Activated naive CD4-positive, alpha-beta T cell treated with anti-CD3 and anti-CD28 coated beads, Interleukin-2, amount 50 U/mL, for 24 hours (primary cell): ENCODE results near the gene CLMN.

ENCODE experiments used
- H3K27ac Mint-ChIP-seq: one replicate; pipeline ENCODE4 v1.8.0; 2021; ENCODE audit warnings: mild to moderate bottlenecking, mixed read lengths
- H3K27me3 Mint-ChIP-seq: one replicate; pipeline ENCODE4 v1.8.0; 2021; ENCODE audit warnings: mixed read lengths
- H3K36me3 Mint-ChIP-seq: one replicate; pipeline ENCODE4 v1.8.0; 2021; ENCODE audit warnings: mixed read lengths
- H3K4me1 Mint-ChIP-seq: one replicate; pipeline ENCODE4 v1.8.0; 2021; ENCODE audit warnings: mixed read lengths
- H3K4me3 Mint-ChIP-seq: one replicate; pipeline ENCODE4 v1.8.0; 2021; ENCODE audit warnings: mild to moderate bottlenecking, mixed read lengths
- H3K9me3 Mint-ChIP-seq: one replicate; pipeline ENCODE4 v1.8.0; 2021; ENCODE audit warnings: mixed read lengths

Gene CLMN

DNA sequence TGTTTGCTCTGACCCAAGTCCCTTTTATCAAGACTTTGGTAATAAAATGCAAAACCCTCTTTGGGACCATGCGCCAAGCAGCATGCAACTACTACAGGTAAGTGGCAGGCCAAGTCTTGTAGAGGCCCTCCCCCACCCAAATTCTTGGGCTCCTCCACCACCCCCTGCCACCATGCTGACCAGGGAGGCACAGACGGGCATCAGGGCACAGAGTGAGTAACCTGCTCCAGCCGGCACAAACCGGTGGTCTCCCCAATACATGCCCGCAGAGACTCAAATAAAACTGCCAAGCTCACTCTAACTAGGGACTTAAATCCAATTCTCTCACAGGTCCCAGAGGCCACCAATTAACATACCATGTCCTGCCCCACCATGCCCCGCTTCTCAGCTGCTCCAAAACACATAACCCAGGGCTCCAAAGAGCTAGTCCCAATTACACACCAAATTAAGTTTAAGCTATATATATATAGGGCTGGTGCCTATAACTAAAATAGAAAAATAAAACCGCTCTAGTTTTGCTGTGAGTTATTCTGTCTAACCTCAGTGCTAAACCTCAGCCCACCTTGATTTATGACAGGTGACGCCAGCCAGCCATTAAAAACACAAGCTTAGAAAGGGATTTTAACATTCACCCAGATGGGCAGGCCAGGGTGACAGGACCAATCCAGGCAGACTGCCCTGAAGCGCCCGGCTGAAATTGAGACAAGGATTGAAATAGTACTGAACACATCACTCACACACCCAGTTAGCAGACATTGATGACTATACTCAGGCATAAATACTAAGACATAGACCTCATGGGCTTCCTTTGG, 81.0 kb downstream of the CLMN start:
- Mint-ChIP-seq H3K4me1 (no peaks in the 10 kb centered on the region), H3K4me3 (no peak overlapping the region), H3K36me3 (no peaks in the 10 kb centered on the region), H3K27ac (no peak overlapping the region), H3K27me3 (peaks cover 3% of the 10 kb centered on the region), H3K9me3 (no peaks in the 10 kb centered on the region)

DNA sequence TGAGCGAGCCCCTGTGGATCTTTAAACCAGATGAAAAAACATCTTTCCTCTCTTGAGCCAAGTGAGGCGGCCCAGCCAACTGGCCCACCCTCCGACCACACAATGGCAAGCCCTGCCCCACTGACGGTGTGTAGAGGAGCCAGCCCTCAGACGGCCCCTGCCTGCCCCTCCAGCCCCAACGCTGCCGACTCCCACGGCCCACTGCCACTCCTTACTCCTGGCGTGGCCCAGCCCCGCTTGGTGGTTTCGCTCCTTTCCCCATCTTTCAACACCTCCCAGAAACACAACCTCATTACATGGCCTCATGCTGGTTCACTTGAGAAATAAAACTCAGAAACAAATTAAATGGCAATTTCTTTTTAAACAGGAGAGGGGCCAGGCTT, 81.8 kb downstream of the CLMN start:
- H3K27me3 Mint-ChIP-seq: peaks cover 3% of the 10 kb centered on the region
- no peaks in the 10 kb centered on the region for H3K4me1 Mint-ChIP-seq
- H3K36me3 Mint-ChIP-seq: no peaks in the 10 kb centered on the region
- no peaks in the 10 kb centered on the region for H3K9me3 Mint-ChIP-seq
- no peak overlapping the region for H3K4me3 Mint-ChIP-seq
- no peak overlapping the region for H3K27ac Mint-ChIP-seq

DNA sequence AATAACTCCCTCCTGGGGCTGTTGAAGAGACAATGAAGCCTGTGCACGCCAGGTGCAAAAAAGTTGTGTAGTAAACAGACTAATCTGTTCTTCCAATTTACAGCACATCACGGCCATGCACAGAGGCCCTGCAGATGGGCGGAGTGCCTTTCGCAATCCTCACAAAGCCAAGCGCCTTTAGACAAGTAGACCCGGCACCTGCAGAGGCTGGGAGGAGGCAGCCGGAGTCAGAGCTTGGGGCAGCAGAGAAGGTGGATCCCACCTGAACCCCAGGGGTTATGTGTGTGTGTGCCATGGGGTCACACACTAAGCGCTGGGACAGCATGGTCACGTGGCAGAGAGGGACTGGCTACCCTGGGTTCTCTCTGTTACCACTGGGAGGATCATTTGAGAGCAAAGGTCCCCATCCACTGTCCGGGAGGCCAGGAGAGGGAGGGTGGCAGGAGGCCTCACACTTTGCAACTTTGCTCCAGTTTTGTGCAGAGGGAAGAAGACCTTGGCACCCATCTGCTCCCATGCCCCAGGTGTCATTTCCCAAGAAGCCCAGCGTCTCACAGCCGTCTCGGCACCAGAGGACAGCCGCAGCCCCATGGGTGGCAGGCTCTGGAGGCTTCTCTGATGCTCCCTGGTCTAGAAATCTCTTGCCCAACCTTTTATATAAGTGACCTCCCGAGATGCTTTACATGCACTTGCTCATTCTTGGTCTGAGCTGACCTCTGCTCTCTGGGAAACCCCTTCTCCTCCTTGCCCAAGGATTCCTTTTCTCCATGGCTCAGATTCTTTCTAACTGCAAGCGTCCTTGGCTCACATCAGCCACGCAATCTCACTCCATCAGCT, 82.4 kb downstream of the CLMN start:
- no peaks in the 10 kb centered on the region for H3K9me3 Mint-ChIP-seq
- no peaks in the 10 kb centered on the region for H3K4me1 Mint-ChIP-seq
- H3K4me3 Mint-ChIP-seq: no peak overlapping the region
- H3K27ac Mint-ChIP-seq: no peak overlapping the region
- H3K36me3 Mint-ChIP-seq: no peaks in the 10 kb centered on the region
- peaks cover 3% of the 10 kb centered on the region for H3K27me3 Mint-ChIP-seq

DNA sequence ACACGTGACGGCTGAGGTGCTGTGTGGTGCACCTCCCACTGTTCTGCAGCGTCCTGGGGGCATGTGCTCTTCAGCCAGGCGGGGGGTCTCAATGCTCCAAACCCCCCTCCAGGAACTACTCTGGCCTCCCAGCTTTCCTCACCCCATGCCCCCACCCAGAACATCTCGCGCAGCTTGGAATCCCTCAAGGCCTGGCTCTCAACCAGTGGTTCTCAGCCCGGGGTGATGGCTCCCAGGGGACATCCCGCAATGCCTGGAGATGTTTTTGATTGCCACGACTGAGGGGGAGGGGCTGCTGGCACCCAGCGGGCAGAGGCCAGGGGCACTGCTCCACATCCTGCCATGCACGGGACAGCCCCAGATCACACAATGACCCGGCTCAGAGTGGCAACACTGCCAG, 83.5 kb downstream of the CLMN start:
- H3K27ac Mint-ChIP-seq: no peak overlapping the region
- no peak overlapping the region for H3K4me3 Mint-ChIP-seq
- H3K36me3 Mint-ChIP-seq: no peaks in the 10 kb centered on the region
- H3K27me3 Mint-ChIP-seq: peaks cover 3% of the 10 kb centered on the region
- no peaks in the 10 kb centered on the region for H3K9me3 Mint-ChIP-seq
- H3K4me1 Mint-ChIP-seq: no peaks in the 10 kb centered on the region

DNA sequence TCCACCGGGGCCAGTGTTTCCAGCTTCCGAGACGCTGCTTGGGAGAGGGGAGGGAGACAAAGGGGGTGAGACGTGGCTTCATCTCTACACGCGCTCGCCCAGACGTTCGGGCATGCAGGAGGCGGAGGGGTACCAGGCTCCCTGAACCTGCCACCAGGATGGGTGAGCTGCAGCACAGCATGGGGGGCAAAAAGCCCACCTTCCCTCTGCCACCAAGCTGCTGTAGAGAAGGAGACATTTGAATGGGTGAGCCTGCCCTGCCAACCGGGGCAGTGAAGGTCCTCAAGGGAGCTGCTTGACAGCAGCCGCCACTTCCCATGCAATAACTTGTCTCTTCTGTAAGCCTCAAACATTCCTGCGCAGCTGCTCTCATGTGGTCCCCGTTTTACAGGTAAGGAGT, 83.9 kb downstream of the CLMN start:
- peaks cover 3% of the 10 kb centered on the region for H3K27me3 Mint-ChIP-seq
- no peaks in the 10 kb centered on the region for H3K4me1 Mint-ChIP-seq

DNA sequence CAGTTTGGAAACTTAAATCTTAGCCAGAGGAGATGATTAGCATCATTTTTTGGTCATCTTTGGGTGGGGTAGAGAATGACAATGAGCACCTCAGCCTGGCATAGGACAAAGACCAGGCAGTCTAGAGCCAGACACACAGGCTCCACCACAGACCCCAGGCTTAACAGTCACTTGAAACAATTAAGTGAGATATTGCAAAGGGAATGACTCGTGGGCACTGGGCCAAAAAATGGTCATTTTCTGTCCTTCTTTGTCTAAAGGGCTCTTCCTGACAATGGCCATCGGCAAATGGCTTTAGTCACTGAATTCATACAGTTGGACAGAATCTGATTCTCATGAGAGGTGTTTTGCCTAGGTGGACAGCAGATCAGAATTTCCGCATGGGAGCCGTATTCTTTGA, 84.4 kb downstream of the CLMN start:
- Mint-ChIP-seq H3K27ac (no peak overlapping the region), H3K4me3 (no peak overlapping the region), H3K4me1 (no peaks in the 10 kb centered on the region), H3K36me3 (no peaks in the 10 kb centered on the region), H3K27me3 (peaks cover 3% of the 10 kb centered on the region), H3K9me3 (no peaks in the 10 kb centered on the region)

More for the DNA sequence above, 83.9 kb downstream of the CLMN start:
- H3K9me3 Mint-ChIP-seq: no peaks in the 10 kb centered on the region
- H3K27ac Mint-ChIP-seq: no peak overlapping the region
- H3K36me3 Mint-ChIP-seq: no peaks in the 10 kb centered on the region
- no peak overlapping the region for H3K4me3 Mint-ChIP-seq

DNA sequence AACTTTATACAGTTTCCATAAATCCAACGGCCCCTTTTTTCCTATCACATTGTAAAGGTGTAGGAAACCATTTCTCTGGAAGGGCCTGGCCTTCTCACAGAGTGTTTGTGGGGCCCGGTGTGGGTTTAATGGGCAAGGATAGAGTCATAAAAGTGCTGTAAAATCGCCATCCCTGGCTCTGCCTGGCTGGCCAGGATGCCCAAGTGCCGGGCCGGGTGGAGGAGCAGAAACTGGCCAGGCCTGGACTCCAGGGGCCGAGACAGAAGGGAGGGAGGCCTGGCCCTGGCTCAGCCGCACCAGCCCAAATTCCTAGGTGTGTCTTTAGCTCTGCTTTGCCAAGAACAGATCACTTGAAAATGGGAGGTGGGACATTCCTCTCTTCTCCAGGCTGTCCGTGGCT, 85.3 kb downstream of the CLMN start:
- Mint-ChIP-seq H3K36me3 (no peaks in the 10 kb centered on the region), H3K27me3 (peaks cover 3% of the 10 kb centered on the region), H3K27ac (no peak overlapping the region), H3K9me3 (no peaks in the 10 kb centered on the region), H3K4me1 (no peaks in the 10 kb centered on the region), H3K4me3 (no peak overlapping the region)

DNA sequence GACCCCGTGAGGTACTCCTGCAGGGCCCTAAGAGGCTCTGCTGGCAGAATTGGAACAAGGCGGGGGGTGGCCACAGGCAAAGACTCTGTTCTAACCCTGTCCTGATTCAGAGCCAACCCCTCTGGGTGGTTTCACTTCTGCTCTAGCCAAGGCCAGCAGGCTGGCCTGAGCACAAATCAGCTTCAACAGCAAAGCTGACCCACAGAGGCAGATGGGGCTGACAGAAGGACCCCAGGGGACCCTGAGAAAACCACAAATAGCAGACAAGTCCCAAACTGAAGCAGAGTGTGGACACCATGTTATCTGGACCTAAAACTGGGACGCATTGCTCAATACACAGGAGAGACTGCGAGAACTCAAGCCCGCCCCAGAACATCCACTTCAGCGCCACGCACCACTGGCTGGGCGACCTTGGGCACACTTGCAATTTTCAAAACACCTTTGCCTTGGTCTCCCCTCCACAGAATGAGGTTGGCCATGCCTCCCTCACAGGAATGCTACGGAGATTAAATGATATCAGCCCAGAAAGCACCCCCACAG, 85.9 kb downstream of the CLMN start:
- Mint-ChIP-seq H3K27me3 (peaks cover 3% of the 10 kb centered on the region), H3K36me3 (no peaks in the 10 kb centered on the region), H3K4me3 (no peak overlapping the region), H3K27ac (no peak overlapping the region), H3K4me1 (no peaks in the 10 kb centered on the region), H3K9me3 (no peaks in the 10 kb centered on the region)

DNA sequence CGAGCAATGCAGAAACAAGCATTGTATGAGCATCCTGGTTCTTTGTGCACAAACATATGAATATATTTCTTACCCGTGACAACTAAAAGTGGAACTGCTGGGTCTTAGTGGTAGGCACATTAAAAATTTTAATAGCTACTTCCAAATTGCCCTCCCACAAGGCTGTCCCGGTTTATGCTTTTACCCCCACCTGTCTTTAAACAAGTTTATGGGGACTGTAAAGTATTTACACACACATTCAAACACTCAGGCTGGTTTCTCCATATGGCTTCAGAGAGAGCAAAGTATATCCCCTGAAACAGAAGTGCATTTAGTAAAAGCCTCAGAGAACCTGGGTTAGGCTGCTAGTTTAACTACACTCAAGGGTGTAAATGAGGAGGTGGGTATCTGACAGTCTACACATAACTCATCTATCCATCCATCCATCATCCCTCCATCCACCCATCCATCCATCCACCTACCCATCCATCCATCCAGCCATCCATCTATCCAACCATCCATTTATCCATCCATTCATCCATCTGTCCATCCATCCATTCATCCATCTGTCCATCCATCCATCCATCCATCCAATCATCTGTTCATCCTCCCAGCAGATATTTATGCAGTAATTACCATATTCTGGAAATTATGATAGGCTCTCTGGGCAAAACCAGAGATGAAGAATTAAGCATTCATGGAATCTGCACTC, 86.7 kb downstream of the CLMN start:
- no peaks in the 10 kb centered on the region for H3K9me3 Mint-ChIP-seq
- H3K4me3 Mint-ChIP-seq: no peak overlapping the region
- no peaks in the 10 kb centered on the region for H3K36me3 Mint-ChIP-seq
- H3K4me1 Mint-ChIP-seq: no peaks in the 10 kb centered on the region
- H3K27ac Mint-ChIP-seq: no peak overlapping the region
- peaks cover 2% of the 10 kb centered on the region for H3K27me3 Mint-ChIP-seq

DNA sequence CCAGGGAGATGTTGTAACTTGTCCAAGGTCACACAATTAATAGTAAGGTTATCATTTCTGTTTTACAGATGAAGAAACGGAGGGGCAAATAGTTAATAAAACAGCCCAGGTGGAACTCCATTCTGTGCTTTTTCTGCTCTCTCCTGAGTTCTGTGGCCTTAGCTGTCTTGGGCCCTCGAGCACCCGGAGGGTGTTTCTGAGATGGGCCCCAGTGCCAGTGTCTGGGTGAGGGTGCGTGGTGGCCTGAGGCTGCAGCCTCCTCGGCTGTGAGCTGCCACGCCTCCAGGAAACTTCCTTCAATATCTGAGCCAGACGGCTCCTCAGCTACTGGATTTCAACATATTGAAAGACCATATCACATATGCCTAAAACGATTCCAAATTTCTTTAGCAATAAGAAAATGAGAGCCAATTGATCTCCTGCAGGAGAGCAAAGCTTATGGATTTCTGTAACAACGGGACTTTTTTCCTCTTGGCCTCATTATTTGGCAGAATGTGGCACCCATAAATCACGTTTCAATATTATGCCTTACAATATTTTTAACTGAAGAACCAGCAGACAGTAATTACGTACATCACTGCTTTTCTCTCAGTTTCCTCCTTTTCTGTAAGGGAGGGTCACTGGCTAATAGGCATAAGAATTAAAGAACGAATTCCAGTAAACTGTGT, 87.6 kb downstream of the CLMN start:
- Mint-ChIP-seq H3K27me3 (no peaks in the 10 kb centered on the region), H3K36me3 (no peaks in the 10 kb centered on the region), H3K4me3 (no peak overlapping the region), H3K9me3 (no peaks in the 10 kb centered on the region), H3K4me1 (no peaks in the 10 kb centered on the region), H3K27ac (no peak overlapping the region)

DNA sequence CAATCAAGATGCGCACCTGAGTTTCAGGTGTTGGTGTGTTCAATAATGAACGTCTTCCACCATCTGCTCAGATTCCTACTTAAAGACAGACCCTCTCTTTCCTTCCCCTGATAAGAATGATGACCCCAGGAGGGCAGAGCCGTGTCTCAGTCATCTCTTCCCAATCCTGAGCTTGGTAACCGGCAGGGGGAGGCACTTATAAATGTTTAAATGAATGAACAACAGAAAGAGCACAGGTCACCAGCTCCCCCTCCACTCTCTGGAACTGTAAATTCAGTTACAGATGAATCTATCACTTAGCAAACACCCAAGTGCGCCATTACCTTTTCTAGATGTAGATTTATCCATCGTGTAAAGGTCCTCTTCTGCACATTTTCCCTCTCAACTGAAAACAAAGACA, 90.0 kb downstream of the CLMN start:
- H3K36me3 Mint-ChIP-seq: no peaks in the 10 kb centered on the region
- no peaks in the 10 kb centered on the region for H3K9me3 Mint-ChIP-seq
- no peak overlapping the region for H3K4me3 Mint-ChIP-seq
- H3K27me3 Mint-ChIP-seq: no peaks in the 10 kb centered on the region
- H3K27ac Mint-ChIP-seq: no peak overlapping the region
- H3K4me1 Mint-ChIP-seq: no peaks in the 10 kb centered on the region

DNA sequence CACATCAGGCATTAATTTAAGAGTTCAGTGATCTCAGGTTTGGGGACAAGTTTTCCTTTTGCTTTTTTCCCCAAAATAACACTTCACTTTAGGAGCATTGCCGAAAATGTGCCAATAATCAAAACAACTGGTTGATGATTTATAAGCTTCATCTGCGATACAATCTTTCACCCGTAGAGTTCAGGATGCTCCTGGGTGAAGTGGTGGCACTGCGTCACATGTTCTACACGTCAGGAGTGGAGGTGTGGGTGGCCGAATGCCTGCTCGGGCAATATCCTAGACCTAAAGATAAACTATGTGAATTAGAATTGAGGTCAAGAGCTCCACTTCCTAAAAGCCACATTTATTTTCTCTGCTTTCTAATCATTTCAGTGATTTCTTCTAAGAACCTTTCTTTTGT, 91.5 kb downstream of the CLMN start:
- H3K27ac Mint-ChIP-seq: no peak overlapping the region
- H3K36me3 Mint-ChIP-seq: no peaks in the 10 kb centered on the region
- no peaks in the 10 kb centered on the region for H3K27me3 Mint-ChIP-seq
- H3K9me3 Mint-ChIP-seq: no peaks in the 10 kb centered on the region
- no peak overlapping the region for H3K4me3 Mint-ChIP-seq
- no peaks in the 10 kb centered on the region for H3K4me1 Mint-ChIP-seq

DNA sequence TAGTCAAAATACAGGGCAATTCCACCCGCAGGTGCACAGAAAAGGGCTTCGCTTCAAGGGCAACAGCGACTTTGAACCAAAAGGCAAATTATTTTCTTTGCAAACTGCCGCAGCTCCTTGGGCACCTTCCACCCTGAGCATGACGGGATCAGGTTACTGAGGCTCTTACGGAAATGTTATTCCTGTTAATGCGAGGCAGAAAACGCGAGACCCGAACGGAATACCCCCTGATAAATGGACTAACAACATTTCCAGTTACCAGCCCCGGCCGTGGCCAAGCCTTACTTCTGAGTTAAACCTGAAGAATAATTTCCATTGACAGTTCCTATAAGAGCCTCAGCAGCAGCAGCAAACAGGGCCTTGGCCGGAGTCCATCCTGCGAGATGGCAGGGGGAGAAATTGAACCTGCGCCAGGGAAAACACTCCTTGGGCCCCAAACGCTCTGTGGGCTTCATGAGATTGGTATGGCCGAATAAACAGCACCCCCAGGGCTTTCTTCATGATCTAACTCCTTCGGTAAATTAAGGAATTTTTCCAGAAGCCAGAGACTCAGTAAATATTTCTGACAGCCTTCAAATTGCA, 92.3 kb downstream of the CLMN start:
- no peak overlapping the region for H3K27ac Mint-ChIP-seq
- no peaks in the 10 kb centered on the region for H3K27me3 Mint-ChIP-seq
- H3K4me1 Mint-ChIP-seq: no peaks in the 10 kb centered on the region
- H3K9me3 Mint-ChIP-seq: no peaks in the 10 kb centered on the region
- H3K4me3 Mint-ChIP-seq: no peak overlapping the region
- no peaks in the 10 kb centered on the region for H3K36me3 Mint-ChIP-seq

DNA sequence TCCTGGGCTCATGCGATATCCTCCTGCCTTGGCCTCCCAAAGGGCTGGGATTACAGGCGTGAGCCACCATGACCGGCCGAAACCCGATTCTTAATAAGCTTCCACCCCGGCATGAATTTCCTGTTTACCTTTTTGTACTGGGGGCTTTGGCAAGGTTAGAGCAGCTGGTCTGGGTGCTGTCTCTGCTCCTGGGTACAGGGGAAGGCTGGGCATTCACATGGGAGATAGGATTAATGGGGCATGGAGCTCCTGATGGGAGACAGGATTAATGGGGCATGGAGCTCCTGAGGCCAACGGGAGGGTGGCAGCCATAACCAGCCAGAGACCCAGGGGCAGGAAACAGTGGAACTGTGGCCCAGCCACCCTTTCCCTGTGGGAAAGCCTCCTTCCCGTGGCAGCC, 92.9 kb downstream of the CLMN start:
- H3K9me3 Mint-ChIP-seq: no peaks in the 10 kb centered on the region
- H3K4me1 Mint-ChIP-seq: no peaks in the 10 kb centered on the region
- no peak overlapping the region for H3K27ac Mint-ChIP-seq
- H3K4me3 Mint-ChIP-seq: no peak overlapping the region
- H3K27me3 Mint-ChIP-seq: no peaks in the 10 kb centered on the region
- H3K36me3 Mint-ChIP-seq: no peaks in the 10 kb centered on the region

DNA sequence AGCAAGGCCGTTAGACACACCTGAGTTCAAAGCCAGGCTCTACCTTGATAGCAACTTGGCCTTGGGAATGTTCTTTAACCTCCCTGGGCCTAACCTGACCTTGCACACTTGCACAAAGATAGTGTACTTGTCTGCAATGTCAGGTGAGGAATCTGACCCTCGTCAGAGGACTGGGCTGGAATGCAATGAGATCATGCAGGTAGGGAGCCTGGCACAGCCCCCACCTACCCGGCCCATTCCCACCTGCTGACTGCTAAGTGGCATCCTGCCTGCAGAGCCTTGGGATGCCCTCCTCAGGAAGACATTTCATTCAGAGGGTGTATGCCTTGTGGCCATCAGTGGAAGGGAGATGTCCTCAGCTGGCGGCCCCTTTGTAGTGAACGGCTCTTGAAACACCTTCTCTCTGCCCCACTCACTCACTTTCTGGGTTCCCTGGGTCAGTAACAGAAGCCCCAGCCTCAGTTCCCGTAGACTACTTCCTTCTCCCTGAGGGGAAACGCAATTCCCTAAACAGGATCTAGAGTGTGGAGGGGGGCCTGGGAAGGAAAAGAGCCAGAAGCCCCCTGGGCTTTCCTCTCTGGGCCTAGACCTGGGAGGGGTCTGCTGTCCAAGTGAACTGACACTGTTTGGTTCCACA, 94.3 kb downstream of the CLMN start:
- Mint-ChIP-seq H3K36me3 (no peaks in the 10 kb centered on the region), H3K9me3 (no peaks in the 10 kb centered on the region), H3K27me3 (no peaks in the 10 kb centered on the region), H3K27ac (no peak overlapping the region), H3K4me1 (no peaks in the 10 kb centered on the region), H3K4me3 (no peak overlapping the region)
